HL-60 (cell line): Measurements from ENCODE around the gene NSUN2.

Experiments
- POLR2AphosphoS5 ChIP-seq: IDR thresholded peaks from 2 replicates; pipeline ENCODE4 v1.6.1; 2012; ENCODE audit warnings: low read depth
- REST ChIP-seq: IDR thresholded peaks from 2 replicates; pipeline ENCODE4 v1.6.1; 2012; ENCODE audit warnings: low read depth; ENCODE audit not compliant: insufficient replicate concordance
- SPI1 ChIP-seq: IDR thresholded peaks from 2 replicates; pipeline ENCODE4 v1.6.1; 2012; ENCODE audit warnings: low read depth, mild to moderate bottlenecking, borderline replicate concordance
- TF ChIP-seq, protein P1 (sequence below): IDR thresholded peaks from one replicate; pipeline ENCODE4 v1.5.1; 2011; ENCODE audit warnings: low read length, control low read depth, inconsistent platforms; ENCODE audit not compliant: insufficient read depth

GRCh38 chr5:6593148-6594016, 39.5 kb downstream of the NSUN2 start:
- TF ChIP-seq, protein P1, sequence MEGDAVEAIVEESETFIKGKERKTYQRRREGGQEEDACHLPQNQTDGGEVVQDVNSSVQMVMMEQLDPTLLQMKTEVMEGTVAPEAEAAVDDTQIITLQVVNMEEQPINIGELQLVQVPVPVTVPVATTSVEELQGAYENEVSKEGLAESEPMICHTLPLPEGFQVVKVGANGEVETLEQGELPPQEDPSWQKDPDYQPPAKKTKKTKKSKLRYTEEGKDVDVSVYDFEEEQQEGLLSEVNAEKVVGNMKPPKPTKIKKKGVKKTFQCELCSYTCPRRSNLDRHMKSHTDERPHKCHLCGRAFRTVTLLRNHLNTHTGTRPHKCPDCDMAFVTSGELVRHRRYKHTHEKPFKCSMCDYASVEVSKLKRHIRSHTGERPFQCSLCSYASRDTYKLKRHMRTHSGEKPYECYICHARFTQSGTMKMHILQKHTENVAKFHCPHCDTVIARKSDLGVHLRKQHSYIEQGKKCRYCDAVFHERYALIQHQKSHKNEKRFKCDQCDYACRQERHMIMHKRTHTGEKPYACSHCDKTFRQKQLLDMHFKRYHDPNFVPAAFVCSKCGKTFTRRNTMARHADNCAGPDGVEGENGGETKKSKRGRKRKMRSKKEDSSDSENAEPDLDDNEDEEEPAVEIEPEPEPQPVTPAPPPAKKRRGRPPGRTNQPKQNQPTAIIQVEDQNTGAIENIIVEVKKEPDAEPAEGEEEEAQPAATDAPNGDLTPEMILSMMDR, result no peak
- no peak for TF ChIP-seq POLR2AphosphoS5
- no peak for TF ChIP-seq SPI1
- TF ChIP-seq REST, result no peak
